GM21360 (cell line): ENCODE results near the gene CHMP2B.

Experiments used
- ATAC-seq: cut with Tn5 transposase; IDR thresholded peaks from one replicate; pipeline ENCODE4 v1.9.1; 2021; ENCODE audit warnings: mild to moderate bottlenecking, moderate library complexity; ENCODE audit not compliant: unreplicated experiment

CHMP2B gene, protein sequence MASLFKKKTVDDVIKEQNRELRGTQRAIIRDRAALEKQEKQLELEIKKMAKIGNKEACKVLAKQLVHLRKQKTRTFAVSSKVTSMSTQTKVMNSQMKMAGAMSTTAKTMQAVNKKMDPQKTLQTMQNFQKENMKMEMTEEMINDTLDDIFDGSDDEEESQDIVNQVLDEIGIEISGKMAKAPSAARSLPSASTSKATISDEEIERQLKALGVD

DNA sequence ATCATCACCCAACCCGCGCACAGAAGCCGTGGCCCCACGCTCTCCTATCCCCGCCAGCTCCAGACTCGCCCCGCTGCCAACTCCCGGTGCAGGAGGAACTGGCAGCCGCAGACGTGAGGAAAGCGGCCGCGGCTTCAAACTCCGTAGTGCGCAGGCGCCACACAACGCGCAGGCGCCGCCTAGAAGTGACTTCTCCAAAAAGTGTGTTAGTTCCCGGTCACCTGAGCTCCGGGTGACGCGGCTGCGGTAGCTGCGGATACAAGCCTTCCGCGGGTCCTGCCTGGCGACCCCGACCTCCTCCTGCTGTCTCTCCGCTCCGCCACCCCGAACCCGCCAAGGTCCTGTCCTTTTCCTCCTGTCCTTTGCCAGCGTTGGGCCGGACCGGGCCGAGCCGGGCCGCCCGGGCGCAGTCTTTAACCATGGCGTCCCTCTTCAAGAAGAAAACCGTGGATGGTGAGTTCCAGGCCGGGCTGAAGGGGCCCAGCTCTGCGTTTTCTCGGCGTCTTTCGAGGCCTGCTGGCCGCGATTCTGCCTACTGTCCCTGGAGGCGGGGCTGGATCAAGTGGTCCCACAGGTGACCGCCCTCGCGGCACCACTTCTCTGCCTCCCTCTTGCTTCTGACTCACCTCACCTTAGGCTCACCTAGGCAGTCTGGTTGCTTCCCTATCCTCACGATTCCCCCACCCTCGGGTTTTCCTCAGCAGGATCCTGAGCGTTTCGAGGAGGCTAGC lies at the start of gene CHMP2B:
CHMP2B (plus strand) TSS at position 206 of the 731 bp plus-strand sequence; CDS start at position 420, 214 bp downstream.
- ATAC-seq: peak; percentile 91

DNA sequence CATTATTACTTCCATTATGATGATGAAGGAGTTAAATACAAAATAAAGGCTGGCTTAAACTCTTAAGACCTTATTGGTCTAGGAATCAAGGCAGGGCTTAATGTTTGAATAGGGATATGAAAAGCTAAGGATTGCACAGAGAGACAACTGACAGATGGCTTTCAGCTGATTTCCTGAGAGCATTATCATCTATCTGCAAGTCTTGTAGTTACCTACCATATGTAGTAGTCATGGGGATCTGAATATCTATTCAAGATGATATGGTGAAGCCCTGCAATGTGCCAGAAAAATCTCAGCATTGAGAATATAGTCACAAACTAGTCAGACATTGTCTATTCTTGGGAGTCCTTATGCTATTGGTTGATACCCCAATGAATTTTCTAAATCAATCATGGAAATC lies 47.5 kb upstream of the CHMP2B start:
- ATAC-seq: no peak

DNA sequence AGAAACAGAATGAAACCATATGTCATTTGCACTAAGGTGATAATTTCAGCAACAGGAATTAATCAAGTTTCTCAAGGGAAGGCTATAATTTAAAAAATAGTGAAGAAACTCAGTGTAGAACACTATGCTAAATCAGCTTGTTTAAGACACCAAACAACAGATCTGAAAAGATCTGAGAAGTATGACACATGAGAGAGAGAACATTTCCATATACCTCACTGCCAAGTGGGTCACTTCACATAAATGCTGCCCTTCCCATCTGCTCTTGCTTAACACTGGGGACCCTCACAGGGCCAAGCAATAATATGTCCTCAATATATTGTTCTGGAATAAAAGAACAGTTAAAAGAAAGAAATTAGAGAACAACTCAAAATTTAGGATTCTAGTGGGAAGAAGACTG lies 45.6 kb upstream of the CHMP2B start:
- ATAC-seq: no peak

DNA sequence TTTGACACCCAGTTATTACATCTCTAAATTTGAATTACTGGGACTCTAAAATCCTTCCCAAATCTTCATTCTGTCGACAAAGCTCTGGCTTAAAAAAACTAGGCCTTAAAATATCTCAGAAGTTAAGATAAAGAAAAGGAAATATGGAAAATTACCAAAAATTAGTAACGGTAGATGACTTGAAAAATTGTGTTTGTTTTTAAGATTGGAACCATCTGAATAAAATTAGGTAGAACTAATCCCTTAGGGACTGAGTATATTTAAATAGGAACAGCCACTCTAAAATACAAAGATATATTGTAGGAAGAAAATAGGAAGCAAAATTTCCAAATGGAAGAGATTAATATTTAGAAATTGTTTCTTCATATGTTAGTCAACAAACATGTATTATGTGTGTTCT lies 45.1 kb upstream of the CHMP2B start:
- no peak for ATAC-seq

DNA sequence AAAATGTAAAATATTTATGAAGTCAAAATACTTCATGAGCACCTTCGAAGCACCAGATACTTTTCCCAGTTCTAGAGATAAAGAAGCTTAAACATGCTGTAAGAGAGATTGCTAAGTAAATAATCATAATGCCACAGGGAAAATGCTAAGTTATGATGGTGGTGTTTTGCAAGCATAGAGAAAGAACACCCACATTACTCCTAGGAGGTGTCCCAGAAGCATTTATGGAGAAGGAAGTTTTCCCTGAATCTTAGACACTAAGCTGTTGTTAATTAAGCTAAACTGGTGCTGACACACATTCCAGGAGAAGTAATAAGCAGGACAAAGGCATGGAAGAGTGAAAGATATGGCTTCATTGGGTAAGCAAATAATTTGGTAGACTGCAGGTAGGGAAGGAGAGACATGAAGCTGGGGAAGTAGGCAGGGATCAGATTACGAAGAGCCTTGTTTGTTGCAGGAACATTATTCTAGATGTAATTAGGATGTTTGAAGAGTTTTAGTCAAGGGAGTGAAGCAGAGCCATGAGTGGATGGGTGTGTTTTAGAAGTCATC lies 40.4 kb upstream of the CHMP2B start:
- no peak for ATAC-seq

DNA sequence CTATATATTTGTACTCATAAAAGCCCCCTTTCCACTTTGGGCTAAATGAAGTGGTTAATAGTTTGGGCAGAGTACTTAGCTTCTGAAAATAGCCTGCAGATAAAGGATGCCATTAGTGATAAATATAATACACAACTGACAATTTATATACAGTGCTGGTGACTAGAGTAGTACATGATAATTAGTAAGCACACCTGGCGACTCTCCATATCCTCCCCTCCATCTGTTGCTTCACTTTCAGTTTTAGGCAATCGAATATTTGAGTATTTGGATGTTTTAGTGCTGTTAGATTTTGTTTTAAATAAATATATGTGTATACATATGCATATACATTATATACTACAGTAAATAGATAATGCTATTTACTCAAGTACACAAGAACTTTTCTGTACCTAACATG lies 35.9 kb upstream of the CHMP2B start:
- no peak for ATAC-seq

DNA sequence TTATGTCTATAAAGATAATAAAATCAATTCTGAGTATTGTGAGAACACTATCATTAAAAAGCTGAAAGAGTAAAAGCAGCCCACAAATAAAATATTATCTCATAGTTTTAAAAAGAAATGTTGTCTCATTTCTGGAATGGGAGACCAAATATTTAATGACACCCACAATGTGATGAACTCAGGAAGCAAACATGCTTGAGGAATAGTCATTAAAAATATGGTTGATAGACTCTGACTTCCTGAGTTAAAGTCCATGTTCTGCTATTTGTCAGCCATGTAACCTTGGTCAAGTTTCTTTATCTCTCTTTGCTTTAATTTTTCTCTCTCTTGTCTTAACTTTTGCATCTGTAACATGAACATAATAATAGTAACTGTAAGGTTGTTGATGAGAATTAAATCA lies 35.5 kb upstream of the CHMP2B start:
- no peak for ATAC-seq

DNA sequence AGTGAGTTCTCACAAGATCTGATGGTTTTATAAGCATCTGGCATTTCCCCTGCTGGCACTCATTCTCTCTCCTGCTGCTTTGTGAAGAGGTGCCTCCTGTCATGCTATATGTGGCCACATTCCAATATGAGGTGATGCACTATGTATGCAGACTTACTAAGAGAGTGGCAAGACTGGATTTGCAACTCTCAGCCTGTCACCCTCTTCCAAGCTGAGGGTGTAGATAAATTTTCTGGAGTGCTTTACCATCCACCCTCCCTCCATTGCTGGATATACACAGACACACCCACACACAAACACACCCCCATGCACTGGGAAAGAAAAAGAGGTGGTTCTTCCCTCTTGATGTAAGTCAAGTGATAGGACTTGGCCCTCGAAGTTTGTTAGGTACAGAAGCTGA lies 30.2 kb upstream of the CHMP2B start:
- ATAC-seq: no peak

DNA sequence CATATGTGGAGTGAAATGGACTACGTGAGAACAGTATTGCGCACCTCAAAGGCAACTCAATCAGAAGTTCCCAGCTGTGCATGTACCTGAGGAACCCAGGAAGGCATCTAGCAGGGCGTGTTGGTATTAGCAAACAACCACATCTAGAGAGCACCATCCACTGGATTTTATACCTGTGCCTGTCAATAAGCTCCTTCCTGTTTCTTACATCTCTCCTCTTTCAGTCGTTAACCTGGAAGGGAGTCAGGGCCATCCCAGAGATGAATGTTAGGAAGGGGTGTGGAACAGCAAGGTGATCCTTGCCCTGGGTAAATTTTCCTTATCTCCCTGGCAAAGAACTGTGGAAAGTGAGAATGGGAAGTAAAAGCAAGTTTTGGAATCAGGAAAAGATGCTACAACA lies 29.6 kb upstream of the CHMP2B start:
- ATAC-seq: no peak

DNA sequence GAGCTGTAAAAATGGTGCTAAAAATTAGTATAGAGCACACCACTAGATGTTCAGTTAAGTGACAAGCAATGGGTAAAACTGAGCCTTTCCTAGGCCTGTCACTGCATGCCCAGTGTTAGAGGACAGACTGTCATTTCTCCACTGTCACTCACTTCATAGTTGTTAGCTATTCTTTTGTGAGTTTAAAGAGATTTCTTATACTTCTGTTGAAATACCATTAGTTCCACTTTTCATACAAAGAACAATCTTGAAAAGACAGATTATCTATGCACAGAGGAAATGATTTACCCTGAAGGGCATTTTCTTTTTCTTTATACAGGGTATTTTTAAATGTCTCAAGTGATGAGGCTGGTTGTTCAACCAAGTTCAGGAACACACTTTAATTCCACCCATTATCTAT lies 28.3 kb upstream of the CHMP2B start:
- no peak for ATAC-seq

DNA sequence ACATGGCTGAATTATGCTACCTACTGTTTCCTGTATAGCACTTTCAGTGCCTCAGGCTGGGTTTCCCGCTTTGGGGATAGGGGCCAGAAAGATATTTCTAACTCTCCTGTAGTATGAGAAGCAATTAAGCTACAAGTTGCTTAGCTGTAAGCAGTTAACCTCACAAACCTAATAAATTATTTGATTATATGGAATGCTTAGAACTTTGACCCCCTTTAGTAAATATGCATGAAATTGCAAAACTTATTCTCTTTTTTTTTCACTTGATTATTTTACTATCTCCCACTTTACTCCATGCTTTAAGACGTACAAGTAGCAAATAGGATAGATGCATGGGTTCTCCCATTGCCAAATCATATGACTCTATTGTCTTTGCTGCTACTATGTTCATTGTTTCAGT lies 27.5 kb upstream of the CHMP2B start:
- no peak for ATAC-seq

DNA sequence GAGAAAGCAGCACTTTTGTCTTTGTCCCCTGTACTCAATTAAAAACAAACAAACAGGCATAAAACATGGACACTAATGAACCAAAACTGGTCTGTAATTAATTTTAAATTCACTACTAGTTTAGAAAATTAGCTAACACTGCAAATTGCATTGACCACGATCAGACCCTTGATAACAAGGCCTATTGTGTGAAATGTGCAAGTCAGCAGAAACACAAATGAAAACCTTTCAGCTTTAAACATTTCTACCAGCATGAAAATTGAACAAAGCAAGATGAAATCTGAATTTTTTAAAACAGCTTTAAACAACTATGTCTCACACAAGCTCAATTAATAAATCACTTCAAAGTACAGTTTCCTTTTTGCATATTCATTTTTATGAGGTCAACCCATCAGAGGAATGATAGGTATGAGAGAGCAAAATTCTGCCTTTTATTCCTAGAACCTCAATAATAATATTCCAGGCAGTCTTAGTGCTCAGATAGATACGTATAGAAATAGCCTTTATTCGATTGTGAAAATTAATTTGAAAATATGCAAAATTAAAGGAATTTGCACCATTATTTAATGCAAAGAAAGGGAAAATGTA lies 27.0 kb upstream of the CHMP2B start:
- ATAC-seq: no peak

DNA sequence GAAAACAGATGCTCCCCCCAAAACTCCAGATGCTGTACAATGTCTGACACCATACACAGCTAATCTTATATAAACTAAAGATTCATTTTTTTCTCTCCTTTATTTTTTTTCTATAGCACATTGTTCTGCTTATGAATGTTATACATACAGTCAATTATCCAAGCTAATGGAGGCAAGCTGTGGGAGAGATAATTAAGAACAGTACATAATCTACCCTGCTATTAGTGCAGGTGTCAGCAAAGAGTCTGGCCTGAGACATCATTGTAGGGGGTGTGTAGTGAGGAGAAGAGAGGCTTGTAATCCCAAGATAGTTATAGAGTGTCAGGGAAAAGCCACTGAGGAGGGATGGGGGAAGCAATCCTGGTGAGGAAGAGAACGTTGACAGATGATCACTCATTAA lies 25.4 kb upstream of the CHMP2B start:
- ATAC-seq: no peak

DNA sequence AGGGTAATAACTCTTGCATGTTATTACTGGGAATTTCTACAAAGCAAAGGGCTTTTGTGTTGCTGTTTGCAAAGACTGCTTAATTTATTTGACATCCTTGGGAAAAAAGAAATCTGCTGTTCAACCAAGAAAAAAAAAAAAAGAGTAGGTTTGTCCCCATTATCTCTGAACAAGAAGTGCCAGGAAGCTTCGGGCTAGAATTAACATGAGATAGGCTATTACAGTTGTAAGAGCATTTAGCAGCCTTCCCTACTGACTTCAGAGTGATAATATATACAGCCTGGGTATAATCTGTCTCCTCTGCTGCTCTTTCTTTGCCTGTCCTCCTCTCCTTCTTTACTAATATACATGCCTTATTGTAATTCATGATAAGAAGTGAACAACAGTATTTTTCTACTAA lies 23.3 kb upstream of the CHMP2B start:
- ATAC-seq: no peak

DNA sequence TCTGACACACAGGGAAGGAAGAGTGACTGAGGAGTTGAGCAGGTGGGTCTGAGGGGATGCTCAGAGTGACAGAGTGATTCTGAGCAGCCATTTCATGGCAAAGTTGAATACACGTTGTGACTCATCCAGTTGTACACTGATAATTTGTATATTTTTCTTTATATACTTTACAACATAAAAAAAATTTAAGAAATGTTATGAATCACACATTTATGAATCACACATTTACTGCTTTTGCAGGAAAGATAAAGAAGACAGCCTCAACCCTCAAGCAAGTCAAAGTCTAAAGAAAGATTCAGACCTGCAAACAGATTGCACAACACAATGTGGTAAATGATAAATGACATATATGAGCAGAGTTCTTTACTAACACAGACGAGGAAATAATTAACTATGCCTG lies 21.0 kb upstream of the CHMP2B start:
- ATAC-seq: no peak

DNA sequence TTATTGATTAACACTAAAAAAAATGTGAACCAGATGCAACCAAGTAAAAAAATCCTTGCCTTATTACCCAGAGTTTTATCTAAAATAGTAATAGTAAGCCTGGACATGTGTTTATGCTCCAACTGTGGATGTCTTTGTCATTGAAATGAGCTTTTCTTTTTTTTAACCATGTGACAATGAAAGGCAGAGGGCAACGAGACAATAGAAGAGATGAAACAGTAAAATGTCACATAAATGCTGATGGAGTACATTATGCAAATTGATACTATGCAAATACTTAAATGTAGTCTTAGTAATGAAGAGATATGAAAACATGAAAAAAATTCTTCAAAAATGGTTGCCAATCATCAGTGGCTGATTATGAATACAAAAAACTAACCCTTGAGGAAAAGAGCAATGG lies 20.5 kb upstream of the CHMP2B start:
- no peak for ATAC-seq

DNA sequence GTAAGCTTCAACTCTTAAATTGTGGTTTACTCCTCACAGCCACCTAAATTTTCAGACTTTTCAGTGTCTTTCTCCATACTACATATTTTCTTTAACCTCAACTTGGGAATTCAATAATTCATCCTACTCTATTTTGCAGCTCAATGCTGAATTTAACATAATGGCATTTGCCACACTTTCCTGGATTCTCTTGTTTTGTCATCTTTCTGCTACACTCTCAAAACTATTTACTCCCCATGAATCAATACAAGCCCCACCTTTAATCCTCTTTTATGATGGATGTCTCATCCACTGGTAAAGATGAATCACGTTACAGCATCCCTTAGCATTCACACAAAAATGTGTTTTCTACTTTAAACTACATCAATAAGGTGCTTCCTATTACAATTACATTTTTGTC lies 19.6 kb upstream of the CHMP2B start:
- ATAC-seq: no peak

DNA sequence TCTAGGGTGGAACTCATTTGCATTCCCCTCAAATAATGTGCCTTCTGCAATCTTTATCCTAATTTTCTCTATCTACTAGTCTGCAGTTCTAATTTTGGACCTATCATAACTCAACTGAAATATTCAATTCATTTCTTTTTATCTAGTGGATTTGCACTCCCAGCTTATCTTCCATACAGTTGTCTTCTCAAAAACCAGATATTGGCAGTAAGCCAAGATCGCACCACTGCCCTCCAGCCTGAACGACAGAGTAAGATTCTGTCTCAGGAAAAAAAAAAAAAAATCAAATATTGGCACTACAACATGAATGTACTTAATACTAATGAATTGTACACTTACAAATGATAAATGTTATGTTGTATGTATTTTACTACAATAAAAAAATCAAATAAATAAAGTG lies 18.0 kb upstream of the CHMP2B start:
- no peak for ATAC-seq

DNA sequence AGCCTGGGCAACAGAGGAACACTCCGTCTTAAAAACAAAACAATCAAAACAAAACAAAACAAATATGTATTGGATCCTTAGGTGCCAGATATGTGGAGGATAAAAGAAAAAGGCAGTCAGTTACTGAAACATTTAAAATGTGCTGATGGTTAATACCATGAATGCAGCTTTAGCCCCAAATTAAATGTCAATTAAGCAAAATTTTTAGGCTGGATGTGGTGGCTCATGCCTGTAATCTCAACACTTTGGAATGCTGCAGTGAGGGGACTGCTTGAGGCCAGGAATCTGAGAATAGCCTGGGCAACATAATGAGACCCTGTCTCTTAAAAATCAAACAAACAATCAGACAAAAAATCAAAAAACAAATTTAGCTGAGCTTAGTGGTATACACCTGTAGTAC lies 8.5 kb upstream of the CHMP2B start:
- no peak for ATAC-seq

DNA sequence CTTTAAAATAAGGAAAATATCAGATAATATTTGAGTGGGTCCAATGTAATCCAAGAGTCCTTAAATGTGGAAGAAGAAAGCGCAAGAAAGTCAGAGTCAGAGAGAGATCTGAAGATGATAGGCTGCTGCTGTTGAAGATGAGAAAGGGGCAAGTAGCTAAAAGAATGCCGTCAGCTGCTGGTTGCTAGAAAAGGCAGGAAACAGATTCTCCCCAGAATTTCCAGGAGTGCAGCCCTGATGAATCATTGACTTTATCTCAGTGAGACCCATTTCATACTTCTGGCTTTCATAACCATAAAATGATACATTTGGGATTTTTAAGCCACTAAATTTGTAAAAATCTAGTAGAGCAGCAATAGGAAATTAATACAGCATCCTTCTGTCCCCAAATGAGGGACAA lies 7.5 kb upstream of the CHMP2B start:
- no peak for ATAC-seq

DNA sequence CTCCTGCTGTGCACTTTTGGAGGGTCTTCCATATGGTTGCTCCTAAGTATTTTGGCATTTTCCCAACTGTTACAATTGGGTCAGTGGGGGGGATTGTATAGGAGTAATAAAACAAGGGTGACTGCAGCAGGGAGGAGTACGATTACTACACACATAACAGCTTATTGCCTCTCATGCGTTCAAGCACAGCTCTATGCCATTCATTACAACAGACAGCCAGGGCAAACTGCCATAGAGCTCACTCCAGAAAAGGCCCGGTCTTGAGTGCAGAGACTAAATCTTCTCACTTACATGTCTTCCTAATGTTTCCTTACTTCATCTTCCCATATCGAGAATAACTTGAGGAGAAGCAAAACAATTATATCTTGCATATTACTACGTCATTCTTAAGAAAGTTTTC lies 1.4 kb upstream of the CHMP2B start:
- ATAC-seq: no peak

DNA sequence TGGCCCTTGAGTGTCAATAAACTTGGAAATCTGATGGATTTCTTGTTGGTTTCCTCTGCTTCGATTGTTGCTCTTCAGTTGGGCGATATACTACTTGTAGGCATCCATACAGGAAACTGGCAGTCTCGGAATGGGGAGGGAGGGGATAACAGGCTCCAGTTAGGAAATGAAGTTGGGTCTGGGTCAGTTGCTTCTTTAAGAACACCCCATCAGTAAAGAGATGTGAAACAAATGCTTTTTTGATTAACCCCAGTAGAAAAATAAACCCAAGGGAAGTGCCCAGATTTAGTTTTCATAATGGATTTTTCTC lies 681 bp downstream of the CHMP2B start:
- peak; percentile 12 for ATAC-seq
